Left lobe of liver (tissue), 2 donors: ENCODE measurements around the gene PNCK. TPM values are rescaled to one million over a fixed set of nuclear protein-coding genes. Genes with fewer than 3 reads are reported as not detected.
"Not testable (repeated sequence)": the region's sequence is repeated elsewhere in the genome, so short reads cannot be mapped to it uniquely, and the experiment has no call there.

ENCODE experiments used
- ATAC-seq: fragments of 200-7000 bp; cut with Tn5 transposase; one replicate; pipeline ENCODE4 v1.9.1; 2020; ENCODE audit warnings: mild to moderate bottlenecking, moderate library complexity
- DNase-seq: peaks from one replicate; pipeline ENCODE4 v3.0.0-alpha.2; 2020; ENCODE audit warnings: low spot score
- total RNA-seq: library from RNA; stranded (reverse); gene quantifications from one replicate; pipeline ENCODE4 v1.2.1, GENCODE V29; 2021
- donor health status: DM: no; HTN: no; CAD: no; lungs with moderate emphysema.
- donor health status: DM: no; HTN: yes; CAD: no.

The PNCK gene
- total RNA-seq = not detected

DNA sequence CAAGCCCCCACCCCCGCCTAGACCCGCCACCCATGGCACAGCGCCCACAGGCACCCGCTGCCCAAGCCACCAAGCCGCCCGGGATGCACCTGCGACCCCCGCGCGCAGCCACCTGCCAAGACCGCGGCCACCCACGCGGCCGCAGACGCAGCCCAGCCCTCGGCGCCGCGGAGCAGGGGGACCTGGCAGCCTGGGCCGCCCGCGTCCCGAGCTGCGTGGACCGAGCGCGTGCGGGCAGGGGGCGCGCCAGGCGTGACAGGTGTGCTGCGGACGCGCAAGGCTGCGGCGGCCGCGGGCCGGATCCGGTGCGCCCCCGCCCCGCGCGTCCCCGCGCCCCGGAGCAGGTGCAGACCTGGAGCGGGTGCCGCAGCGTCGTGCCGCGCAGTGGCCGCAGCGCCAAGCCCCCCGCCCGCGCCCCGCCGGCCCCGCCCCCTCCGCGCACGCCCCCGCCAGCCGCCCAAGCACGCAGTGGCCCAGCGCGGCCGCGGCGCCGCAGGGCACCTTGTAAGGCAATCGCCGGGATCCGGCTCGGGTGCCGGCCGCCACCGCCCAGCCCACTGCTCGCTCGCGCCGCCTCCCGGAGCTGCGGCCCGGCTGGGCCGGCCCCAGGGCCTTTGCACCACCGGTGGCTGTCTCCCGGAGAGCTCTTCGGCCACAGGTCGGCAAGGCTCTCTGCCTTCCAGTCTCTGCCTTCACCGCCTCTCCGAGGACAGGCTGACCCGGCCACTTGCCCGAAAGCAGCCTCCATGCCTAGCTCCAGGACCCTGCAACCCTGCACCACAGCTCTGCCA lies at the start of gene PNCK:
PNCK (minus strand) TSS at position 386 of the 791 bp plus-strand sequence. CDS start 737 bp downstream, outside the sequence.
- ATAC-seq = no peak
- DNase-seq = no peak

DNA sequence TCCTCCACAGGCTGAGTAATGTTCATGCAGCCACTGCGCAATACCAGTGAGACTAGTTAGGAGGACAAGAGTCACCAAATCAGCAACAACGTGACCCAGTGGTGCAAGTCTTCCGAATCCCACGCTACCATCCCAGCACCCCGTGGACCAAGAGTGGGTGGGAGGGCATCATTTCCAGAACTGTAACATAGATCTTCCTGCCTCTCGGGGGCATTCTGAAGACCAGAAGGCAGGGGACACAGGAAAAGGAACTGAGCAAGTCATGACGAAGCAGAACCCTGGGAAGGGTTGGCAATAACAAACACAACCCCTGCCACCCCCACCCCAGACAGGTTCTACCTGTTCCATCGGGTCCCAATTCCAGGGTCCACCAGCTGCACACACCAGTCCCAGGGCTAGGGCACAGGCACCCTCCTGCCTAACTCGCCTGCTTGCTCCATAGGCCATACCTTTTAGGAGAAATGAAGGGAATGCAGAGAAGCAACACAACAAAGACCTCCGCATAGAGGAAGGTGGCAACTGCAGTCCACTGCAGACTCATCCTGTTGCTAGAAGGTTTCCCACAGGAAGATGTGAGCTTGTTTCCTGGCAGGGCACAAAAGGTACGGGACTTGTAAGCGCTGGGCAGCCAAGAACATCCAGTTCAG lies 49.2 kb upstream of the PNCK start:
- DNase-seq = no peak

DNA sequence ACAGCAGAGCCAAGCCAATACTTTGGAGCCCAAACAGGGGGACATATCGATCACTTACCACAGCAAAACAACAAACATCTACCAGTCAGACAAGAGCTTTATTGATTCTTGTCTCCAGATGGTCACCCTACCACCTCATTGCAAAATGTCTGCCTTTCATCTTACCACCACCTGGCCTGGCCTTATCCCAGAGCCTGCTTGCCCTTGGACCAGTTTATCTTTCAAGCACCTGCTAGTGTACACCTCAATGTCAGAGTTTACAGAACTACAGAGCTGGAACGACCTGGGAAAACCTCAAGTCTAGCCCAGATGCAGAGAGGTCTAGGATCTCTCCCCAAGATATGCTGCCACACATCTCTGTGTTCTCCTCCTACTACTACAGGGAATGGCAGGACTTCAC lies 46.1 kb upstream of the PNCK start:
- ATAC-seq (no peak), DNase-seq (no peak)

More for the DNA sequence above, 49.2 kb upstream of the PNCK start:
- ATAC-seq = no peak

- no peak for DNase-seq
- no peak for ATAC-seq
Observed at GRCh38 chrX:153719238-153719637, 45.6 kb upstream of the PNCK start.

GRCh38 chrX:153717445-153717844 lies 43.8 kb upstream of the PNCK start:
- no peak for ATAC-seq
- no peak for DNase-seq

DNA sequence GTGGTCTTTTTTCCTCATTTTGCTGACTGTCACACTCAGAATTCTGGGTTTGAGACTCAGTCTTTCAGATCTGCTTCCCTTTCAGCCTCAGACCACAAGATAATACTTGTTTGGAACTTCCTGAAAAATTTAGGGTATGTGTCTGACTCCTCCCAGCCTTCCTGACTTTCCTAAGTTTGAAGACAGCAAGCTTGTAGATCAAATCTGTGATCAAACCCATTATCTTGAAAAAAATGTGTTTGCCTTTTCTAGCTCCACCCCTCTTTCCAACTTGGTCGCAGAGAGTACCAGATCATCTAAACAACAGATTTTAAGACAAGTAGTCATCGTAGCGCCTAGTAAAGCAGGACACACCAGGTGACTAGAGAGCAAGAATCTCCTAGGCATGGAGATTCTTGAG lies 40.6 kb upstream of the PNCK start:
- no peak for ATAC-seq
- DNase-seq = no peak

GRCh38 chrX:153709726-153710674 lies 36.4 kb upstream of the PNCK start:
- DNase-seq (no peak), ATAC-seq (no peak)

DNA sequence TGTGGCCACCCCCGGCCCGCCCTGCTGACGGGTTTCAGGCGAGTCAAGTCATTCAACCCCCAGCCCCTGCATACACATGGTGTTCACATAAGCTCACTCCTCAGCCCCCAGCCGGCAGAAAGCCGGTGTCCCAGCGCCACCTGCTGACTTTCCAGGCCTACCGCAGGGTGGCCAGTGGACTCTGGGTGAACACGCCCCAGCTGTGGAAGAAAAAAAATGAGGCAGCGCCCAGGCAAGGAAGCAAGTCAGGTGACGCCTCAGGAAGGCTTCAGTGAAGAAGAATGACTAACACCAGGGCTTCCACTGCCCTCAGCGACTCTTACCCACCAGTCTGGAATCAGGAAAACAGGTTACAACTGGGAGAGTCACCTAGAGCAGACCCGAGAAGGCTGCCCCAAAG lies 34.8 kb upstream of the PNCK start:
- DNase-seq (no peak), ATAC-seq (peak; percentile 73)

- DNase-seq (no peak), ATAC-seq (no peak)
Observed at GRCh38 chrX:153707406-153707805, 33.8 kb upstream of the PNCK start.

DNA sequence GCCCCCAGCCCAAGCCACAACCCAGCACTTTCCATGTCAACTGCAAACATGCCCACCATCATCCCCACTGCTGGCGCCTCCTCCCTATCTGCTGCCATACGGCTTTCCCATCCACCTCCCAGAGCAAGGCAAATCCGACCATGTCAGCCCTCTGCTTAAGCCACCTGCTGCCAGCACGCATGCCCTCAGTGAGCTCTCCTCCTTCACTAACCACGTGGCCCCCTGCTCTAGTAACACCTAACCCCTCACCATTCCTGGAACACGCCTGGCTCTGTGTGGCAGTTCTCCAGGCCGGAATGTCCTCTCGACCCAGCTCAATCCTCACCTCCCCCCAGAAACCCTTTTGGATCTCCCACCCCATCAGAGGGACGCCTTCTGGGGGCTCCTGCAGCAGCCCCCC lies 33.2 kb upstream of the PNCK start:
- no peak for DNase-seq

DNA sequence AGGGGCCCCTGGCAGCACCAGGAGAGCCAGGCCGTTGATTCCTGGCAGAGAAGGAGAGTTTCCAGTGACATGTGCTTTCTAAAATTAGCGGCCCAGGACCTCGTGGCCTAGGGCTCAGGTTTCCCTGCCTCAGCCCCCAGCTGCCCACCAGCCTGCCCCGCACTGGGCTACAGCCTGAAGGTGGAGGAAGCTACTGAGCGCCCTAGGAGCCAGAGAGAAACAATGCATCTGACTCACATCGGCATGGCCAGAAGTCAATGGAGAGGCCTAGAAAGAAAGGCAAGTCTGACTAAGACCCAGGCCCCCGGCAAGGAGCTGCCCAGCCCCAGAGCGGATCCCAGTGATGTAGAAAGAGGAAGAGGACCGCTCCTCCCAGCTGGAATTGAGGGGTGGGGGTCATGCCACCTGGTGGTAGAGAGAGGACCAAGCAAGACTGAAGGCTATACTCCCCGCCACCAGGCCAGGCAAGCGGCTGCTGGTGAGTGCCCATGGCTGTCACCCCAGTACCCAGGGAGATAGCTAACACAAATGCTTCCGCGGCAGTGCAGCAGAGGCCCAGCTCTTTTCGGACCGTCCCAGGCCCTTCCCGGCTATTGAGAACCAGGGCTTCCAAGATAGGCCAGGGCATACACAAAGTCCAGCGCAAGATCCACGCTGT lies 31.9 kb upstream of the PNCK start:
- DNase-seq, ATAC-seq: not testable (repeated sequence)

More for the DNA sequence above, 33.2 kb upstream of the PNCK start:
- ATAC-seq = no peak

DNA sequence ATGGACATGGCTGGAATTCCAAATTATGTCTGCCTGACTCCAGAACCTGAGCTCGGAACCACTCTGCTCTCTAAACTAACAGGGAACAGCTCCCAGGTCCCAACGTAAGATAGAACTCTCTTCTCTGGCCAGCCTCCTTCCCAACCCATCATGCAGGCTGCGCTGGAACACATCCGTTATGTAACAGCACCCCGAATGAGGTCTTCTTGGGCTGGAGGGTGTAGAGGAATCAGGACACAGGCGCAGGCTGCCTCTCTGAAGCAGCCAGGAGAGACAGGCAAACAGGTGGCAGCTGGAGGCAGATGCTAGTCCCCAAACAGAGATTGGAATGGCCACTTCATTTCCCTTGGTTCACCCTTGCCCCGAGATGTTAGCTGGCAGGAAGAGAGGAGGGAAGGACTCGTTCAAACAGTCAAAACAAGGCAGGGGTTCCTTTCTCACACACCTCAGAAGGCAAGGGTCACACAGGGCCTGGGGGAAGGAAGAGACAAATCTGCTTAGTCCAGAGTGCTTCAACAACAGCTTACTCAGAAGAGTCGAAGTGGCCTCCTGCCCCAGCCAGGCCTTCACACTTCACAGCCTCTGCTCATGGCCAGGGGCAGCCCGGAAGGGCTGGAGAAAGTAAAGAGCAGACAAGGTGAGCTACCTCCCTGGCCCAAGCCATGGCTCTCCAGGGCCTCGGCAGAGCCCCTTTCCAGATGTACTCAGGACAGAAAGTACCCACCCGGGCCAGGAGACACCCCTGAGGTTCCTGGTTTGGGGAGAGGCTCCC lies 31.2 kb upstream of the PNCK start:
- not testable (repeated sequence) for DNase-seq, ATAC-seq

DNA sequence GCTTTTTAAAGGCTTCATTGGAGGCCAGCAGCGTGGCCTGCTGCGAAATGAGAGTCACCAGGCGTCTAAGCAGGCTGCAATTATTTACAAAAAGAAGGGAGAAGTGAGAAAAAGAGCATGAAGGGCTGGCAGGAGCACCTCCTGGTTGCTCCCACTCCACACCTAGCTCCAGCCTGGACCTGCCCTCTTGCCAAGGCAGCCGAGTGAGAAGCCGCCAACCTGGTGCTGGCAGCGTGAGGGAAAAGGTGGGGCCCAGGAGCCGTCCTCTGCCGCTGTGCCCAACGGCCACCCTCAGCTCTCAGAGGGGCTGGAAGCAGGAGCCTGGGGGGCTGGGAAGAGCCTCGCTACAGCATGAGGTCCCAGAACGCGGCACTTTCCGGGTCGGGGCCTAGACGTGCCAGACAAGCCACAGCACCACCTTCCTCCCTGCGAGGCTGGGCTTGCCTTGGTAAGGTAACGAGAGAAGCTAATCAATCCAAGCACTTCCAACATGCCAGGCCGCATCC lies 30.5 kb upstream of the PNCK start:
- DNase-seq (no peak), ATAC-seq (no peak)

DNA sequence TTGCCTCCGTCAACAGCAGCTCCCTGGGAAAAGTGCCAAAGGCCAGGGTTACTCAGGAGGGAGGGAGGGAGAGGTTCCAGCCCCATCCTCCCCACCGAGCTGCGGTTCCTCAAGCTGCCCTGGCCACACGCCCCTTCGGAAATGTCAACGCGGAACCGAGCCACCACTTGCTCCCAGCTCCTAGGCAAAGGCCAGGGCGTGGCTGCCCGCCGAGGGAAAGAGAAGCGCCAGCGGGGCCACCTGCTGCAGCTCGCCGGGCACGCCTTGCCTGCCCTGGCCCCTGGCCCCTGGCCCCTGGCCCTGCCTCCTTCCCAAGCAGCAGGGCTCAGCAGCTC lies 29.4 kb upstream of the PNCK start:
- DNase-seq = no peak
- peak; percentile 30 for ATAC-seq

DNA sequence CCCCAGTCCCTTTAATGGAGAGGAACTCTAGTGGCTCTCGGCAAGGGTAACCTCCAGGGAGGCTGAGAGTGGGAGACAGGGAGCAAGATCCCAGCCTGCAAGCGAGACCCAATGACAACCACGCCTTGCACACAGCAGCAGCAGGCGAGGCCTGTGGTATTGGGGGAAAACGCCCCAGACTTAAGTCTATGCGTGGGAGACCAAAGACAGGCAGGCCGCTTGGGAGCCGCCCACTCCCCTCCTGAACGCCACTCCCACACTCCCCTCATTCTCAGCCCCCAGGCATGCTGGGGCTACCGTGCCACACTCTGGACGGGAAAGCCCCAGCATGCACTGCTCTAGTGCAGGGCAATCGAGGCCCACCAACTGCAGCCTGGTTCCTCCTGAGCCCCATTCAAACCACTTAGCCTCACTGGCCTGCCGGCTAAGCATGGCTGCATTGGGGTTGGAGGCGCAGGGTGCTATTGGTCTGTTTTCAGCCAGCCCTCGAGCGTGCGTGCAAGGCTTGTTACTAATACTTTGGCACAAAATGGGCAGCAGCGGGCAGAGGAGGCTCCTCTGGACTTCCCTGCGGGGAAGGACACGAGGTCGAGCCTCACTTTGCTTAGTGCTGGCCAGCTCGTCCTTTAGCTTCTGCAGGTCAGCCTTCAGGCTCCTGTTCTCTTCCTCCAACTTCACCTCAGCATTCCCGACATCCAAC lies 28.9 kb upstream of the PNCK start:
- no peak for ATAC-seq
- DNase-seq = no peak

DNA sequence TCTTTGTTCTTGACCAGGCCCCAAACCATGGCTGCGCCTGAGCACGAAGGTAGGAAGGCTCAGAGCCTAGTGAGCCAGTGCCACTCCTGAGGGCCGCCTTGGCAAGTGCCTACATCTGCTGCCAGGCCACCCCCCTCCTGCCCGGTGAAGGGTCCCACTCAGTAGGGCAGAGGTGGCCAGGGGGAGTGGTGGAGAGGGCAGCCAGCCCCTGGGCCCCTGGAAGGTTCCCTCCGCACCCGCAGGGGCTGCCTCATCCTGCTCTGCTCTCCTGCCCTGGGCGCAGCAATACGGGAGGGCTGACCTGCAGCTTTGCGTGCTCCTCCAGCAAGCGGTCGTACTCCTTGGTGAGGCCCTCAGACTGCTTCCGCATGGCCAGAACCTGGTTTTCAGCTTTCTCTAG lies 28.1 kb upstream of the PNCK start:
- ATAC-seq (no peak), DNase-seq (no peak)

DNA sequence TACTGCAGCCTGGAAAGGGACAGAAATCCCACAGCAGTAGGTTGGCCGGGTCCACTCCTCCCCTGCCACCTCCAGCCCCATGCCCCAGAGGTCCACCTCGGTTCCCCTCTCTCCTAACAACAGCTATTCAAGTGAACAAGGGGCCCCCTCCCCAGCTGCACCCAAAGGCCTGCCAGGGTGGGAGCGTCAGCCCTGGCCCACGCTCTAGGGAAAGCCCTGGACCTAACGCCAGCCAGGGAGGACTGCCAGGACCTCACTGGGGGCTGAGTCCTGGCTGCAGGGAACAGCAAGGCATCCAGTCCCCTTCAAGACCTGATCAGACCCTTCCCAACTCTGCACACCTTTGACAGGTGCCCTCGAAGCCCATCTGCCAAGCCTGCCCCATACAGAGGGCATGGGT lies 27.4 kb upstream of the PNCK start:
- no peak for DNase-seq
- no peak for ATAC-seq

DNA sequence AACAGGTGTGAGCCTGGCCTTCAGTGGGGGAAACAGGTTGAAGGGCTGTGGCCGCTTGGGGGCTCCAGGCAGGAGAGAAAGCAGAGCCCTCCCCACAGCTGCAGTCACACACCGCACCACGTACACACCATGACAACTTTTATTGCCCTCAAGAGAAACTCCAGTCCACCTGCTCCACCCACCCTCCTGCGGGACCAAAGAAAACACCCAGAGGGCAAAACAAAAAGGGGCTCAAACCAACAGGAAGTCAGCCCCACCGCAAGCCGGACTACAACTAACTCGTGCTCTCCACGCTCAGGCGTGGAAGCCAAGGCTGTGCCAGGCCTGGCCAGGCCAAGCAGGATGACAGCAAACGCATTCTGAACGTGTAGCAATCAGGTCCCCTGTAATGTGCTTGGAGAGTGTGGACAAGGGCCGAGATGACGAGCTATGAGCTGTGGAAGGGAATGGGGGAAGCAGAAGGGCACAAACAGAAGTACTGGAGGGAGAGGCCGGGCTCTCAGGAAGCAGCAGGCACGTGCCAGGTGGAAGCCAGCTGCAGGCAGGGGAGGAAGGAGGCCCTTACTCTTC lies 26.8 kb upstream of the PNCK start:
- DNase-seq = no peak
- ATAC-seq = no peak

DNA sequence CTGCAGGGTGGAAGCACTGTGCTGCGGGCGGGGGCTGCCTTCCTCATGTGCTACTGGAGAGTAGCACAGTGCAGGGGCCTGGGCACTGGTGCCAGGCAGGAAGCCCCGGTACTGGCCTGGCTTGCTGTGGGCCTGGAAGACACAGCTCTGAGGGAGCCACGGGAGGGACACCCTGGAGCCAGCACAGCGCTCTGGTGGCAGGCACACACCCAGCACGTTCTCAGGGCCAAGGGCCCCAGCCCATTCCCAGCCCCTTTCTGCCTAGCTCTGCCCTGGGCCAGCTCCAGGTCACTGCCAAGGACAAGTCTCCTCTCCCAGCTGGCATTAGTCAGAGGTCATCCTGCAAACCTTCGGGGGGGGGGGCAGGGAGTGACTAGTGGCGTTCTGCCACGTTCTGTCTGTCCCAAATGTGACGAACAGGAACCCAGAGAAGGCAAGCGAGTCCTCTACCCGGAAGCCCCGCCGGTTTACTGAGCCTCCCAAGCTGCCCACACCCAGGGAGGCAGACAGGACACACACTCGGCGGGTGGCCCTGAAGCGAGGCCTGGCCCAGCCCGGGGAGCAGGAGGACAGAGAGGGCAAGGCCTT lies 26.3 kb upstream of the PNCK start:
- DNase-seq, ATAC-seq: not testable (repeated sequence)
